RWPE1 (cell line): ENCODE results near the gene PTPRF.

Experiments used
- CTCF ChIA-PET: fragments of 350-600 bp; sonication (Branson Sonifier 250); formaldehyde crosslinking; extraction: SDS; loops from one replicate; lab custom pipeline; 2021; lab: Yijun Ruan, JAX
- POLR2A ChIA-PET: fragments of 400-600 bp; formaldehyde crosslinking; extraction: SDS; loops from one replicate; lab custom pipeline; 2020; ENCODE audit warnings: antibody characterized with exemption; ENCODE audit not compliant: low non-redundant PET; lab: Yijun Ruan, JAX
- DNase-seq: peaks from one replicate; pipeline ENCODE4 v3.0.0; 2012; ENCODE audit warnings: low spot score
- H3K27ac ChIP-seq: fragments of 450-650 bp; 2 replicates; pipeline ENCODE4 v1.5.1; 2017
- TF ChIP-seq, protein P1 (sequence below): fragments of 450-650 bp; conservative IDR thresholded peaks from 2 replicates; pipeline ENCODE4 v1.5.1; 2017; ENCODE audit warnings: low read depth, mild to moderate bottlenecking

PTPRF gene

DNA sequence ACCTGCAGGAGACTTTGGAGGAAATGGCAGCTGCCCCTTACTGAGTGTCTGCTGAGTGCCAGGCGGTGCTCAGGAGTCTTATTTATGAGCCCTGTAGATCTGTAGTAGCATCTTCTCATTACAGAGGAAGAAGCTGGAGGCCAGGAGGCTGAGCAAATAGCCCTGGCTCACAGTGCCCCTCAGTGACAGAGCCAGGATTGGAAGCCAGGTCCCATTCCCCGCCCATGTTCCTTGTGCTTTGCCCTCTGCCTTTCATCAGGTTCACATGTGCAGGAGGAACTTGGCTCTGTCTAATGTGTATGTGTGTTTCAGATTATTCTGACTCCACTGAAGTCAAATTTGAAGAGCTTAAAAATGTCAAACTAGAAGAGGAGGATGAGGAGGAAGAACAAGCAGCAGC, 140.5 kb downstream of the PTPRF start:
- TF ChIP-seq, protein P1, sequence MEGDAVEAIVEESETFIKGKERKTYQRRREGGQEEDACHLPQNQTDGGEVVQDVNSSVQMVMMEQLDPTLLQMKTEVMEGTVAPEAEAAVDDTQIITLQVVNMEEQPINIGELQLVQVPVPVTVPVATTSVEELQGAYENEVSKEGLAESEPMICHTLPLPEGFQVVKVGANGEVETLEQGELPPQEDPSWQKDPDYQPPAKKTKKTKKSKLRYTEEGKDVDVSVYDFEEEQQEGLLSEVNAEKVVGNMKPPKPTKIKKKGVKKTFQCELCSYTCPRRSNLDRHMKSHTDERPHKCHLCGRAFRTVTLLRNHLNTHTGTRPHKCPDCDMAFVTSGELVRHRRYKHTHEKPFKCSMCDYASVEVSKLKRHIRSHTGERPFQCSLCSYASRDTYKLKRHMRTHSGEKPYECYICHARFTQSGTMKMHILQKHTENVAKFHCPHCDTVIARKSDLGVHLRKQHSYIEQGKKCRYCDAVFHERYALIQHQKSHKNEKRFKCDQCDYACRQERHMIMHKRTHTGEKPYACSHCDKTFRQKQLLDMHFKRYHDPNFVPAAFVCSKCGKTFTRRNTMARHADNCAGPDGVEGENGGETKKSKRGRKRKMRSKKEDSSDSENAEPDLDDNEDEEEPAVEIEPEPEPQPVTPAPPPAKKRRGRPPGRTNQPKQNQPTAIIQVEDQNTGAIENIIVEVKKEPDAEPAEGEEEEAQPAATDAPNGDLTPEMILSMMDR: no peak
- DNase-seq: no peak
- peak overlapping the region; percentile 62 for H3K27ac ChIP-seq
- ChIA-PET POLR2A (no interaction called here), CTCF (no interaction called here)

GRCh38 chr1:43671626-43672330, 141.1 kb downstream of the PTPRF start:
- CTCF ChIA-PET: interaction anchor here (0.7 kb wide), 2 partner anchors 9 to 91 kb away, joined by 3 to 6 read pairs; no protein-coding TSS in a partner anchor
- no peak for DNase-seq
- peak overlapping the region; percentile 62 for H3K27ac ChIP-seq
- POLR2A ChIA-PET: interaction anchor here (0.6 kb wide), 2 partner anchors 21 to 196 kb away, joined by 3 to 4 read pairs; no protein-coding TSS in a partner anchor
- TF ChIP-seq, protein P1: no peak

DNA sequence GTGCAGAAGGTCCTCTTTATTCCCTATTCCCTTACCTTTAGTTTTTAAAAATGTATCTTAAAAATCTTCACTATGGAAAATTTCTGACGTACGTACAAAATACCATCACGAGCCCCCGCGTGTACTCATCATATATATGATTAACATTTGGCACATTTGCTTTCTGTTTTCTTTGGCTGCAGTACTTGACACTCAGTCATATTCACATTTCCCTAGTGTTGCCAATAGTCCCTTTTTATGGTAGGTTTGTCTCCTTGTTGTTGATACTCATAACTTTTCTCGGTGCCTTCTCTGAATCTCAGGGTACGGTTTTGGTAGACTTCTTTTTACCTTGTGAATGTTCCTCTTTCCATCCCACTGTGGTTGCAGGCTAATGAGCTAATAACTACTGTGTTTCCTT, 142.6 kb downstream of the PTPRF start:
- no peak overlapping the region for H3K27ac ChIP-seq
- DNase-seq: no peak
- TF ChIP-seq, protein P1: no peak
- POLR2A ChIA-PET: no interaction called here
- CTCF ChIA-PET: interaction anchor here (0.6 kb wide), 1 partner anchor 123 kb away, joined by 3 read pairs; no protein-coding TSS in a partner anchor
